HG02885 (cell line): ENCODE measurements around the gene TENM3.
A peak's percentile ranks its signal among the peaks of the same experiment; 100 is the strongest.

Experiments
- ATAC-seq: cut with Tn5 transposase; IDR thresholded peaks from one replicate; pipeline ENCODE4 v1.9.1; 2021; ENCODE audit warnings: mild to moderate bottlenecking; ENCODE audit not compliant: unreplicated experiment, poor library complexity

The TENM3 gene

GRCh38 chr4:182429896-182430295 lies 186.7 kb downstream of the TENM3 start:
- ATAC-seq = no peak

GRCh38 chr4:182432819-182433218 lies 189.6 kb downstream of the TENM3 start:
- no peak for ATAC-seq

GRCh38 chr4:182434720-182435119 lies 191.5 kb downstream of the TENM3 start:
- ATAC-seq = no peak

GRCh38 chr4:182435401-182435800 lies 192.2 kb downstream of the TENM3 start:
- ATAC-seq = no peak

- ATAC-seq = no peak
Measured at GRCh38 chr4:182443070-182443469, 199.9 kb downstream of the TENM3 start.

GRCh38 chr4:182447767-182448280 lies 204.6 kb downstream of the TENM3 start:
- peak; percentile 2 for ATAC-seq

GRCh38 chr4:182448281-182449151 lies 205.3 kb downstream of the TENM3 start:
- peak; percentile 71 for ATAC-seq

- no peak for ATAC-seq
Measured at GRCh38 chr4:182449186-182449929, 206.2 kb downstream of the TENM3 start.

GRCh38 chr4:182449930-182450439 lies 206.8 kb downstream of the TENM3 start:
- ATAC-seq = no peak

GRCh38 chr4:182451441-182451840 lies 208.2 kb downstream of the TENM3 start:
- no peak for ATAC-seq

- no peak for ATAC-seq
Measured at GRCh38 chr4:182453830-182454229, 210.6 kb downstream of the TENM3 start.

GRCh38 chr4:182454440-182455013 lies 211.3 kb downstream of the TENM3 start:
- no peak for ATAC-seq

- no peak for ATAC-seq
Measured at GRCh38 chr4:182465114-182465513, 221.9 kb downstream of the TENM3 start.

- no peak for ATAC-seq
Measured at GRCh38 chr4:182465979-182466378, 222.8 kb downstream of the TENM3 start.

- no peak for ATAC-seq
Measured at GRCh38 chr4:182470215-182470614, 227.0 kb downstream of the TENM3 start.

- ATAC-seq = no peak
Measured at GRCh38 chr4:182475539-182475938, 232.3 kb downstream of the TENM3 start.

GRCh38 chr4:182478475-182478874 lies 235.3 kb downstream of the TENM3 start:
- ATAC-seq = peak; percentile 83

GRCh38 chr4:182483685-182484084 lies 240.5 kb downstream of the TENM3 start:
- no peak for ATAC-seq

- ATAC-seq = no peak
Measured at GRCh38 chr4:182486881-182487280, 243.7 kb downstream of the TENM3 start.

GRCh38 chr4:182488896-182489295 lies 245.7 kb downstream of the TENM3 start:
- ATAC-seq = no peak

- ATAC-seq = no peak
Measured at GRCh38 chr4:182489607-182490006, 246.4 kb downstream of the TENM3 start.
